Neuronal stem cell (in vitro differentiated cells): Measurements from ENCODE around the gene BCR.

Experiments used
- DNase-seq: peaks from one replicate; pipeline ENCODE4 v3.0.0-alpha.2; 2013; ENCODE audit warnings: low spot score
- H2AFZ ChIP-seq: one replicate; pipeline ENCODE4 v1.6.1; 2013; ENCODE audit warnings: mild to moderate bottlenecking, low read length, inconsistent platforms
- H2AK5ac ChIP-seq: 2 replicates; pipeline ENCODE4 v1.6.1; 2013; ENCODE audit warnings: low read depth, mild to moderate bottlenecking, inconsistent platforms, low read length, moderate library complexity, mixed read lengths
- H2BK120ac ChIP-seq: 2 replicates; pipeline ENCODE4 v1.6.1; 2013; ENCODE audit warnings: low read depth, mild to moderate bottlenecking, inconsistent platforms, low read length, moderate library complexity, mixed read lengths
- H2BK12ac ChIP-seq: one replicate; pipeline ENCODE4 v1.6.1; 2013; ENCODE audit warnings: low read length, inconsistent platforms
- H2BK15ac ChIP-seq: 2 replicates; pipeline ENCODE4 v1.6.1; 2013; ENCODE audit warnings: mild to moderate bottlenecking, low read length, inconsistent platforms, mixed read lengths
- H2BK5ac ChIP-seq: one replicate; pipeline ENCODE4 v1.6.1; 2013; ENCODE audit warnings: inconsistent platforms, mild to moderate bottlenecking, low read length, moderate library complexity
- H3K14ac ChIP-seq: one replicate; pipeline ENCODE4 v1.6.1; 2013; ENCODE audit warnings: low read length, inconsistent platforms
- H3K18ac ChIP-seq: 2 replicates; pipeline ENCODE4 v1.6.1; 2013; ENCODE audit warnings: low read length, inconsistent platforms
- H3K23ac ChIP-seq: 2 replicates; pipeline ENCODE4 v1.6.1; 2013; ENCODE audit warnings: low read depth, mild to moderate bottlenecking, mixed read lengths, low read length, inconsistent platforms; ENCODE audit not compliant: poor library complexity
- H3K27ac ChIP-seq: replicated peaks from 3 replicates; pipeline ENCODE4 v1.5.1; 2013; ENCODE audit warnings: low read length, inconsistent platforms
- H3K27me3 ChIP-seq, 3 experiments: 2 replicates each; pipeline ENCODE4 v1.6.1; 2013; ENCODE audit warnings: low read length in 3 of 3, mild to moderate bottlenecking in 2 of 3, inconsistent platforms in 1 of 3, low read depth in 1 of 3, mixed read lengths in 1 of 3, moderate library complexity in 1 of 3; ENCODE audit not compliant: control insufficient read depth in 3 of 3, insufficient read depth in 3 of 3
- H3K36me3 ChIP-seq, 2 donors: replicated peaks in 1 of 2; 2 replicates each; pipeline ENCODE4 v1.6.1; 2013; ENCODE audit warnings: low read length in 2 of 2; ENCODE audit not compliant: control insufficient read depth in 2 of 2, insufficient read depth in 2 of 2
- H3K4ac ChIP-seq: 2 replicates; pipeline ENCODE4 v1.6.1; 2013; ENCODE audit warnings: inconsistent platforms, mild to moderate bottlenecking, low read length, moderate library complexity
- H3K4me1 ChIP-seq, 2 donors: 1 replicate in 1 of 2; 2 replicates in 1 of 2; pipeline ENCODE4 v1.6.1; 2013; ENCODE audit warnings: low read length in 2 of 2, low read depth in 1 of 2; ENCODE audit not compliant: control insufficient read depth in 2 of 2, insufficient read depth in 1 of 2
- H3K4me2 ChIP-seq: one replicate; pipeline ENCODE4 v1.6.1; 2013; ENCODE audit warnings: mild to moderate bottlenecking, low read length, inconsistent platforms; ENCODE audit not compliant: insufficient read depth, poor library complexity, severe bottlenecking
- H3K4me3 ChIP-seq, 2 donors: 2 replicates each; pipeline ENCODE4 v1.5.1; 2013; ENCODE audit warnings: low read length in 2 of 2, mild to moderate bottlenecking in 2 of 2, inconsistent platforms in 1 of 2, moderate library complexity in 1 of 2
- H3K79me1 ChIP-seq: one replicate; pipeline ENCODE4 v1.6.1; 2013; ENCODE audit warnings: low read depth, mild to moderate bottlenecking, inconsistent platforms, low read length, moderate library complexity
- H3K9ac ChIP-seq: one replicate; pipeline ENCODE4 v1.6.1; 2013; ENCODE audit warnings: mild to moderate bottlenecking, low read depth, low read length, inconsistent platforms; ENCODE audit not compliant: poor library complexity
- H3K9me3 ChIP-seq, 2 donors: replicated peaks in 1 of 2; 2 replicates each; pipeline versions ENCODE3 to v1.6.1; 2013; ENCODE audit warnings: low read length in 2 of 2, mild to moderate bottlenecking in 2 of 2, inconsistent platforms in 1 of 2, low read depth in 1 of 2, mixed read lengths in 1 of 2, moderate library complexity in 1 of 2; ENCODE audit not compliant: control insufficient read depth in 2 of 2, insufficient read depth in 1 of 2
- H4K8ac ChIP-seq: one replicate; pipeline ENCODE4 v1.6.1; 2013; ENCODE audit warnings: low read depth, mild to moderate bottlenecking, inconsistent platforms, low read length, moderate library complexity
- H4K91ac ChIP-seq: one replicate; pipeline ENCODE4 v1.6.1; 2013; ENCODE audit warnings: low read length, low read depth, mild to moderate bottlenecking, inconsistent platforms; ENCODE audit not compliant: poor library complexity
- WGBS, 2 donors: extraction: QIAGEN DNeasy Blood & Tissue Kit; methylation state at CpG; one replicate each; pipeline ENCODE4 v1.1.7; 2013; ENCODE audit warnings: missing lambda C conversion rate in 2 of 2, mixed read lengths in 1 of 2; ENCODE audit not compliant: insufficient read length in 2 of 2, insufficient replicate concordance in 1 of 2; ENCODE audit errors: extremely low coverage in 2 of 2; 5-methylcytosine and 5-hydroxymethylcytosine counted together

Gene BCR

GRCh38 chr22:23260645-23261581 is 80.6 kb downstream of the BCR start:
- H2AK5ac ChIP-seq = no peak overlapping the region
- H3K4me3 ChIP-seq = no peak overlapping the region
- peak overlapping the region; percentile 83 for H3K23ac ChIP-seq
- no peaks in the 10 kb centered on the region for H3K27me3 ChIP-seq
- H3K9me3 ChIP-seq = peaks cover 0 to 2% of the 10 kb centered on the region in 2 donors
- no peaks in the 10 kb centered on the region for H3K4me1 ChIP-seq
- H4K91ac ChIP-seq = no peak overlapping the region
- no peak overlapping the region for H2AFZ ChIP-seq
- no peak overlapping the region for H2BK12ac ChIP-seq
- H3K4ac ChIP-seq = no peak overlapping the region
- no peak overlapping the region for H3K14ac ChIP-seq
- H3K4me2 ChIP-seq = no peak overlapping the region
- H2BK120ac ChIP-seq = no peak overlapping the region
- no peak overlapping the region for H2BK5ac ChIP-seq
- no peak overlapping the region for H2BK15ac ChIP-seq
- no peak overlapping the region for H3K18ac ChIP-seq
- H3K27ac ChIP-seq = no peak overlapping the region
- peaks cover 43 to 90% of the 10 kb centered on the region in 2 donors for H3K36me3 ChIP-seq
- no peak overlapping the region for H4K8ac ChIP-seq
- peaks cover 12% of the 10 kb centered on the region for H3K79me1 ChIP-seq
- H3K9ac ChIP-seq = no peak overlapping the region
- no peak for DNase-seq
- no CpG with 5 or more reads among the region's 21 CpGs for WGBS, 2 donors

GRCh38 chr22:23261900-23262450 is 81.7 kb downstream of the BCR start:
- DNase-seq = no peak
- WGBS, 2 donors = no CpG with 5 or more reads among the region's 10 CpGs
- Histone ChIP-seq H2BK5ac (no peak overlapping the region), H3K36me3 (peaks cover 42 to 85% of the 10 kb centered on the region in 2 donors), H3K4me1 (peaks cover 0 to 2% of the 10 kb centered on the region in 2 donors), H2AK5ac (no peak overlapping the region), H3K23ac (peak overlapping the region; percentile 8), H3K4ac (no peak overlapping the region), H3K9me3 (peaks cover 0 to 2% of the 10 kb centered on the region in 2 donors), H3K27me3 (no peaks in the 10 kb centered on the region), H4K91ac (no peak overlapping the region), H3K27ac (no peak overlapping the region), H3K18ac (no peak overlapping the region), H3K9ac (no peak overlapping the region), H2BK12ac (no peak overlapping the region), H3K4me2 (no peak overlapping the region), H2BK15ac (no peak overlapping the region), H2BK120ac (no peak overlapping the region), H4K8ac (no peak overlapping the region), H3K4me3 (peak overlapping the region in 1 of 2 donors; percentile 34), H2AFZ (no peak overlapping the region), H3K79me1 (peaks cover 12% of the 10 kb centered on the region), H3K14ac (no peak overlapping the region)

- no peak for DNase-seq
- H3K23ac ChIP-seq = peak overlapping the region; percentile 86
- no peak overlapping the region for H3K4me3 ChIP-seq
- H3K18ac ChIP-seq = peak overlapping the region; percentile 60
- H4K8ac ChIP-seq = no peak overlapping the region
- no peak overlapping the region for H3K9ac ChIP-seq
- peak overlapping the region; percentile 17 for H2BK5ac ChIP-seq
- H2BK15ac ChIP-seq = no peak overlapping the region
- peaks cover 0 to 2% of the 10 kb centered on the region in 2 donors for H3K4me1 ChIP-seq
- no peak overlapping the region for H3K4me2 ChIP-seq
- no CpG with 5 or more reads among the region's 60 CpGs for WGBS, 2 donors
- no peak overlapping the region for H2BK120ac ChIP-seq
- no peak overlapping the region for H3K27ac ChIP-seq
- H3K79me1 ChIP-seq = peaks cover 12% of the 10 kb centered on the region
- H3K27me3 ChIP-seq = no peaks in the 10 kb centered on the region
- no peak overlapping the region for H2AFZ ChIP-seq
- H2AK5ac ChIP-seq = no peak overlapping the region
- H2BK12ac ChIP-seq = no peak overlapping the region
- peaks cover 0 to 2% of the 10 kb centered on the region in 2 donors for H3K9me3 ChIP-seq
- peaks cover 40 to 84% of the 10 kb centered on the region in 2 donors for H3K36me3 ChIP-seq
- H4K91ac ChIP-seq = no peak overlapping the region
- H3K14ac ChIP-seq = no peak overlapping the region
- no peak overlapping the region for H3K4ac ChIP-seq
Observed at GRCh38 chr22:23262518-23263332, 82.4 kb downstream of the BCR start.
